Measurements from ENCODE around the gene AFF2.

AFF2 gene

GRCh38 chrX:148500423-148501385, at the start of gene AFF2:
AFF2 (plus strand) TSS chrX:148500617; CDS start chrX:148501098, 481 bp downstream.
- no peak for DNase-seq

- no peak for DNase-seq
Measured at GRCh38 chrX:148457279-148457678, 43.1 kb upstream of the AFF2 start.

GRCh38 chrX:148459343-148459742, 41.1 kb upstream of the AFF2 start:
- no peak for DNase-seq

DNA sequence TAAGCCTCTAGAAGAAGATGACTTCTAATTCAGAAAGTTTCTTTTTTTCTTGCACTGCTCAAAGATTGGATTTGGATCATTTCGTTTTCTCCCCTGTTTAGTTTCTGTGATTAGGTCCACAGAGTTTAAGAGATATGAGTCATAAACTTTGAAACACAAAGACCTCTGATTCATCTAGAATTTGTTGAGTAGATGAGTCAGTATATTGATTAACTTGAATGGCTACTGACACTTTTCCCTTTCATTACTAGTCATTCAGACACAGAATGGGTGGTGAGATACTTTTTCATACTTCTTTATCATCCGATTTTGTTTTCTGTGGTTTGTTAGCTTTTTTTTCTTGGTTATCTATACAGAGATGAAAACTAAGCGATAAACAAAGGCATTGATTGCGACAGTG, 34.1 kb upstream of the AFF2 start:
- DNase-seq, result no peak

DNA sequence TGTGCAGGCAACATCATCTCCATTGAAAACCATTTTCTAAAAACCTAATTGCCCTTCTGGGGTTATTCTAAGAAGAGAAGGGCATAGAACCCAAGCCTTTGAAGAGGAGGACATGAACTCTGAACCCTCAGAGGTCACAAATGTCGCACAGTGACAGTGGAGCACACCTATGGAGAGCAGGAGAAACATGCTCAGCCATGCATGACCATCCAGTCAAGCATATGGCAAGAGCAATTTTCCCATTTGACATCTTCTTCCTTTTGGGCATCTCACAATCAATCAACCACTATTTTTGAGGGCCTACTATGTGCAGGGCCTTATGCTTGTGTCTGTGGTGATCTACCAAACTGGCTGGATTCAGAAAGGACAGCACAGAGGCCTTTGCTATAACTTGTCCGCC, 30.1 kb upstream of the AFF2 start:
- DNase-seq, result no peak

DNA sequence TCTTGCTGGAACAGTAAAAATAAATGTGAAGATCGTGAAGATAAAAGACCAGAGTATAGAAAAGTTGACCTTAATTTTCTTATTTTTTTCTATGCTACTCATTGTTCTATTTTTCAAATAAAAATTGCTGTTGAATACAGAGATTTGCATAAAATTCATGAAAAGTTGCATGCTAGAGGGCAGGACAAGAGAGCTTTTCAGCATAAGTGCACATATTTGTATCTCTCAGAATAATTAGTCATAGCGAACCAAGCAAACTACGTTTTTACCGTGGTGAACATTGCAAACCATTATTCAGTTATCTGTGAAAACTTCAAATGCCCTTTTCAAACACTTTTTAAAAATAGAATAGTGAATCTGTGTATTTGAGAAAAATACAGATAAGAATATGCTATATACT, 26.4 kb upstream of the AFF2 start:
- DNase-seq, result no peak

GRCh38 chrX:148492057-148492456, 8.4 kb upstream of the AFF2 start:
- no peak for DNase-seq

- no peak for DNase-seq
Measured at GRCh38 chrX:148495176-148495575, 5.2 kb upstream of the AFF2 start.

DNA sequence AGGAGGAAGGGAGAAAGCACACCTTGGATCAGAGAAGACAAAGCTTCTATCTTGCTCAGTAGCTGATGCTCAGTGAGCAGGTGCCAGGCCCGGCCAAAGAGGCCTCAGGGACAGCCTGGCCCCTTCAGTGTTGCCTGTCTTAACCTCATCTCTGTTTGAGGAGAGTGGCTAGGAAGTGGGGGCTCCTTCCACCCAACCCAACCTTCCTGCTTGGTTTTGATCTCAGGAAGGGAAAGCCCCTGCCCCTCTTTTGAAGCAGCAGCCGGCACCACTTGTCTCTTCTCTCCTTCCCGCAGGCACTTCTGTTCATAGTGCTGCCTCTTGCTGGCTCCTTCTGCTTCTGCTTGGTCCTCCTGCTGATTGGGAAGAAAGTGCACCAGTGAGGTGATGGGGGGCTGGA, 2.4 kb upstream of the AFF2 start:
- no peak for DNase-seq

DNA sequence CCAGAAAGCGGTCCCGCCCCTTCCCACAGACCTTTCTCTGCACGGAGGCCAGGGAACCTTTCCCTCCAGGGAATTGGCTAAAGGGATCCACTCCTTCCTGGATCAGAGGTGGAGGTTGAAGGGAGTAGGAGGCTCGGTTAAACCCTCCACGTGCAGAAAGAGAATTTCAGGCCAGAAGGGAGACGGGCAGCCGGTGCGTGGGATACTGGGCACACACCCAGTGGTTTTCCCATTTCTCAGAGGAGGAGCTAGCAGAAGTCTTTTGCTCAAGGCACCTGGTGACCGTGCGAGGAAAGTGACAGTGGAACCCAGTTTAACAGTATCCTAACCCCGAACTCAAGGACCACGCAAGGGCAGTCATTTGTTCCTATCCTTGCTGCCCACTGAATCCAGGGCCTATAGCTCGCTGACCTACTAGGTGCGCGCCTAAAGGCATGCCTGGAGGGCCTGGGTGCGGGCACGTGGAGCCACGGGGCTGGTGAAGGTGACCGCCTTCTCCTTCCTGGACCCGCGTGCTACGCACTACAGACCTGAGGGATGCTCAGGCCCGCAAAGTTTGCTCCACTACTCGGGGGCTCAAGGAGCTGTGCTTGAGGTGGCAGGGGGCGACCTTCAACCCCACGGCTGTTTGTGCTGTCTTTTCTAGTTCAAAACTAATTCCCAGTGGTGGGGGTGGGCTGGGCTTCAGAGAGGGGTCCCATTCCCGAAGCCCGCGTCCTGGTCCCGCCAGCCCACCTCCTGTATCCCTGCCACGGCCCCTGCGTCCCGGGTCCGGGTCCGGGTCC, 587 bp upstream of the AFF2 start:
- no peak for DNase-seq

DNA sequence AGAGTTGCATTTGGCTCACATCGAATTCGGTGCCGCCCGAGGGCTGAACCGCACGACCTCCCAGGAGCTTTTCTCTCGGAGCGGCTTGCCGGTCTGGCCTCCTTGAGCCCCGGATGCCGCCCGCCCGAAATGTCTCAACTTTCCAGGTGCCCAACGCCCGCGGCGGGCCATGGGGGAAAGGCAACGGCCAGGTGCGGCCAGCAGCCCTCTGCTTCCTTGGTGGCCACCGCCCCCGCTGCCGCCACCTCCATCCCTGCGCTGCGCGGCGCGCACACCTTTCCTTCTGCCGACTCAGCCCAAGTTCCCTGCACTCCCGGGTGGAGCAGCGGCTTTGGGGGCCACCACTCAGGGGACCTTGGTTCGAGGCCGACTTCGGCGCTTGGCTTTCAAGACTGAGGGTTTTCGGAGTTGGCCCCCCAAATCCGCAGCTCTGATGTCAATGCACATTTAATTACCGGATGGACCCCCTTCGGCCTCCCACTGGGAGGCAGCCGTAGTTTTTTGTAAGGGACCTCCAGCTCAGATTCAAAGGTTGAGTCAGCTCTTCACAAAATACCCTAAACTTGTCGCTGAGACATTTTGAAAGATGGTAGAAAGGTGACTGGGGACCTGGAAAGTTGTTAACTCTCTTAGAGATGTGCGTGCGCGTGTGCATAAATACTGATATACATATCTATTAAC, 1.1 kb downstream of the AFF2 start:
- DNase-seq, result no peak

GRCh38 chrX:148504506-148504905, 4.1 kb downstream of the AFF2 start:
- no peak for DNase-seq

GRCh38 chrX:148507418-148507817, 7.0 kb downstream of the AFF2 start:
- DNase-seq, result no peak

- no peak for DNase-seq
Measured at GRCh38 chrX:148512453-148512852, 12.0 kb downstream of the AFF2 start.

GRCh38 chrX:148513661-148514060, 13.2 kb downstream of the AFF2 start:
- DNase-seq, result no peak

DNA sequence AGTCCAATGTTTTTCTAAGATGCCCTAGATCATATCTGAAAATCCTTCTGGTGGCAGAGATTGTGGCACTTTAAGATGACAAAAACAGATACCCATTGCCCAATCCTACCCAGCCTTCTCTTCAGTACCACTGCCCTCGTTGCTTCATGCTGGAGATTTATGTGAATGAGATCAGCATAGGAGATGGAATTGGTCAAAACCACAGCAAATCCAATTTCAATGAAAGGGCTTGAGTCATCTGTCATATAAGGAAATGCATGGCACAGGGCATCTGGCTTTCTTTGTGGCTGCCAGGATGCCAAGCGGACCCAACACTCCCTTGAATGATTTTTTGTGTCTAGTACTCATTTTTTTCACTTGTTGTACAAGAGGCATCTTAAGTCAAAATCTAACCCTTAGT, 16.8 kb downstream of the AFF2 start:
- no peak for DNase-seq

DNA sequence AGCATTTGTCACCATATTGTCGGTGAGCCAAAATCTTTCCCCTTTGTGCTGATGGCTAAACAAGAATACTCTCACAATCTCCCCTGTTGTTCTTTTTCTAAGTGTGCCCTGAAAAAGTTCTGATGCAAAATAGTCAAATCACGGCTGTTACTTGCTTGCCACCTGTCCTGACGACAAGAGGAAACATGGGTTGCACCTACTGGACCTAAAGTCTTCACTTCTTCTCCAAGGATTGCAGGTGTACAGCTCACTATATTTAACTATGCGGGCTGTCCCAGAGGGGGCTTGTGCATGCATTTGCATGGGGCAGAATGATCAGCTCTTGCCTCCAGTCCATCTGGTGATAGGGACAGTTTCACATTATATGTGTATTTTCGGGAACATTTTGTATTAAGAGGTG, 21.6 kb downstream of the AFF2 start:
- no peak for DNase-seq

- no peak for DNase-seq
Measured at GRCh38 chrX:148523303-148524080, 23.1 kb downstream of the AFF2 start.

DNA sequence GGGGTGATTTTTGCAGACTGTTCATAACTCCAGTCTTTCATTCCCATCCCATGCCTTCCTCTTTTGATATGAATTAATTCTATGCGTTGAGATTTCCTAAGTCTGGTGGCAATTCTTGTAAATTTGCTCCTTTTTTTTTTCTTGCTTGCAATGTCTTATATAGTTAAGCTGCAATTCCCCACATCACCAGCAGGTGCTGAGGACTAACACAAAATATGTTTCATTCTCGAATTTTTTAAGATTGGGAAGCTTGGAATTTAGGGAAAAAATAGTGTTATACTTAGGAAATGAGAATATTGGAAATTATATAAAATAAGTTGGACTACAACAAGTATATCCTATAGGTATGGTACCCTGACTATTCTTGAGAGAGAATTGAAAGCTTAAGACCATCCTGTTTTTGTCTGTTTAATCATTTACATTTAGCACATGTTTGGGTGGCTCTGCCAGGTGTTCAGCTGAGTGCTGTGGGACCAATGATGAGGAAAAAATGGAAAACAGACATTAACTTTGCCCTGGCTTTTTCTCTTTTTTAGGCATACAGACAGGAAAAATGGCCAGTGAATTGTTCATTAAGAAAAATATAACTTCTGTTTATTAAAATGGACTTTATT, 30.2 kb downstream of the AFF2 start:
- no peak for DNase-seq

DNA sequence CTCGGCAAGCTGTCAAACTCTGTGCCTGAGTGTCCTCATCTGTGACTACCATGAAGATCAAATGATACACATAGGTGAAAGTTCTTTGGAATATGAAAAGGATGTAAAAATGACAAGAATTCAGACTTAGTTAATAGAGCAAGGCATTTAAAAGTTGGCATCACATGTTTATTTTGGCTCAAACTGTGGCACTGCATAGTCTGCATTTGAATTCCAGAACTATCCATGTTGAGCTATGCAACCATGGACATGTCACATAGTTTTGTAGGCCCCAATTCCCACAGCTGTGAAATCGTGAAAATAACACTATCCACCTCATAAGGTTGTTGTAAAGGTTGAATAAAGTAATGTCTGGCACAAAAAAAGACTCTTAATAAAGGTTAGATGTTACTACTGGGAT, 33.9 kb downstream of the AFF2 start:
- DNase-seq, result no peak

GRCh38 chrX:148535639-148536038, 35.2 kb downstream of the AFF2 start:
- DNase-seq, result no peak

DNA sequence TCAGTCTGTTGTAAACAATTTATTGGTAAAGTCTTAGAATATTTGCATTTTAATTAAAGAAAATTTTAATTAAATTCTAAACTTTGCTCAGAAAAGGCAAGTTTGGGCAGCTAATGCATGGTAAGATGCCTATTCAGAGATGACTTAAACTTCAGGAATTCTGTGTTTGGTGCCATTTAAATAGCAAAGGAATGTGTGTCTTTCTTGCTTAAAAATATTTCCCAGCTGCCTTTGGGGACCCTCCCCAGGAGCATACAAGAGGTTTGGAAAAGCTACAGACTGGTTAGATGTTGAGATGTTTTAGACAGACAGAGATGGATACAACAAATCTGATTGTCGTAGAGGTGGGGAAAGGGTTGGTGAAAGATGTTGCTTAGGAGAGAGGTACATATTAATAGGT, 36.5 kb downstream of the AFF2 start:
- DNase-seq, result no peak

All from NCI-H187 treated with DMSO at 0.1 percent for 48 hours (cell line).